ENCODE results near the gene ZKSCAN8.

- no peak for TF ChIP-seq CTCF (IDR thresholded peaks at IDR 0.05)
- no peak for TF ChIP-seq POLR2A (IDR thresholded peaks at IDR 0.05)
Measured at GRCh38 chr6:28165563-28165962, 23.9 kb downstream of the ZKSCAN8 start.
